Hindlimb muscle (tissue), 1 donor: Measurements from ENCODE around the gene NEK5. TPM values are rescaled to one million over a fixed set of nuclear protein-coding genes. Genes with fewer than 3 reads are reported as not detected.
"Not testable (repeated sequence)": the region's sequence is repeated elsewhere in the genome, so short reads cannot be mapped to it uniquely, and the experiment has no call there.

Experiments
- DNase-seq: peaks from one replicate; pipeline ENCODE4 v3.0.0-alpha.2; 2013
- polyA plus RNA-seq: library from polyadenylated mRNA; unstranded; fragments of 120-200 nt; gene quantifications from one replicate; pipeline ENCODE4 v1.2.1, GENCODE V29; 2013; ENCODE audit not compliant: insufficient read length

Gene NEK5
- polyA plus RNA-seq, 1 donor = 0.65 TPM

DNA sequence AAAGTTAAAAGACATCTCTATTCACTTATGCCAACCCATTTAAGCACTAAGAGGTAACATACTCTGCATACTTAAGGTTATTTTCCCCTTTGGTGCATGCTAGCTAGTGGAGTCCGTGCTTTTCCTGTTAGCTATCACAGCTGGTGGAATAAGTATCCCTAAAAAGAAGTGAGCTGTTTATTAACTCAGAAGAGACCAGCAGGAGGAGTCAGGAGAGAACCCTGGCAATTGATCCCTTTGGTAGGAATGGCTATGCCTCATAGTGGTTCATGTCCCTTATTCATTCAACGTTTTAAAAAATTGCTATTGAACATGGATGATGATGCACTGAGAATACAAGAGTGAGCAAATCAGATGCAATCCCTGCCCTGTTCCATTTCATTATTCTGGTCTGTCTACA, 12.4 kb upstream of the NEK5 start:
- DNase-seq = no peak

DNA sequence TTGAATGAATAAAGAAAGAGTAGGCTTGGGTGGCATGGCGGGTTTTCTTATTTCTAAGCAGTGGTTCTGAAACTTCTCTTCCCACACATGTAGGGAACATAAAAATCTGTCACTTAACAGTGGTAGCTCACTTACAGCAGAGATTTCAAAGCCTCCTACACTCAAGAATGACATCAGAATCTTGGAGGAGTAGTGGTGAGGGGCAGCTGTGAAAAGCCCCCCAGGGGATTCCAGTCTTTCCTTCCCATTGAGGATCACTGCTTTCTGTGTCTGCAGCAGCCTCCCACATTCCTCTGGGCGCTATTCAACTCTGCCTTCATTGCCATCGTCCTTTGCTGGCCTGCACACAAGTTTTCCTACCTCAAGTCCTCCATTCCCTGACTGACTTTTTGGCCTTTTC, 8.6 kb upstream of the NEK5 start:
- DNase-seq = no peak

GRCh38 chr13:52136763-52137162, 7.9 kb upstream of the NEK5 start:
- no peak for DNase-seq

DNA sequence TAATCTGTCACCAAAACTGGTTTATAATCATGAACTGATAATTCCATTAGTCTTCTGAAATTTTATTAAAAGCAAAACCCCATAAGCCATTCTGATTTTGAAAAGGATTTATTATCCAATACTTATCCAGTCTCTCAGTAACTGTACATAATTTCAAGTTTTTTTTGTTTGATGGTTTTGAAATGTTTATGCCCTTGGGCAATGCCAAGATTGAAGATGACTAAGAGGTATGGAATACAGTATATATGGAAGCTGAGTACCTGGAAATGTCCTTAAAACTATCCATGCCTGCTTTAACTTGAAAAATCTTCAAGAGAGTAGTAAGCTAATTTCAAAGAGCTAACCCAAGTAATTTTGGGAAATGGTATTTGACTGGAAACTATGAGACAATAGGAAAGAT, 1.8 kb upstream of the NEK5 start:
- DNase-seq = no peak

GRCh38 chr13:52127783-52128702, 830 bp downstream of the NEK5 start:
- peak; percentile 74 for DNase-seq

DNA sequence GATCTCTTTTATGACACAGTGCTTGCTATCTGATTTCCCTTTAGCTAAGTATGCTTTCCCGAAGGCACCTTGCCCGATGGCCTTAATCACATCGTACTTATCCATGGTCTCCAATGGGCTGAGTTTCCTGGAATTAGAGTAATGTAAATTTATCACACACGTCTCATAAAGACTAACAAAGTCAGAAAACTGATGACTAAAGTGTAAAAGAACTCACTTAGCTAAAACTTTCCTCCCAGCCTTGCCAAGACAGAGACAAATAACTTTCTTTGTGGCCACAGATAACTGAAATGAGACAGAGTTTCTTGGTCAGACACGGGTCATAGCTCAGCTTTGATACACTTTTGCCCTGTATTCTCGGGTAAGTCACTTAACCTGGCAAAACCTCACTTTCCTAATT, 1.5 kb downstream of the NEK5 start:
- DNase-seq = peak; percentile 29

DNA sequence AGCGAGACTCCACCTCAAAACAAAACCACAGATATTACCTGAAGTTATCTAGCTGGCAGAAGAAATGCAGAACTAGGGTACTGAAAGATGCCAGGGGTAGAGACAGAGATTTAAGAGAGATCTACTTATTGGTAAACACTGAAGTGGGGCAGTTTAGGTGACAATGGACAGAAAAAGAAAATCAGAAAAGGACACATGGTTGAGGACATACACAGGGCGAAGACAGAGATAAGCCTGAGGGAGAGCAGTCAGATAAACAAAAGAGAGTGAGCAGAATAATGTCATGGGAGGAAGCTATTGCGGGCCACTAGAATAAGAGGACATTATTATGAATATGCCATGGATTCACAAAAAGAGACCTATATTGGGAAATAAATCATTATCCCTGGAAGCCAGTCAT, 3.3 kb downstream of the NEK5 start:
- DNase-seq = no peak

DNA sequence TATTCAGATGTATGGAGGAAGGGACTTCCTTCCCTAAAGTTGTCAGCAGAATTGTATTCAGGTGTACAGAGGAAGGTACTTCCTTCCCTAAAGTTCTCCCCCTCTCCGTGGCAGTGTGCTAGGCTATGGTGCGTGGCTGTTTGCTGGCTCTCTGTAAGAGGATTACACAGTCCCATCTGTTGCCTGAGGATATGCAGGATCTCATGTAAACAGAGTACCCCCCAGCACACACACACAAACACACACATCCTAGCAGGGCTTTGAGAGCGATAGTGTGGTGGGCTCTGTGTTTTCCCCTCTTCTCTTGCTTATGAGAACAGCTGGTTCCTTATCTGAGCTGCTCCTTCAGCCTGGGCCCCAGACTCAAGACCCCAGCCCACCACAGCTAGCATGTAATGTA, 10.3 kb downstream of the NEK5 start:
- DNase-seq = no peak

- DNase-seq = no peak
Measured at GRCh38 chr13:52118095-52118494, 10.8 kb downstream of the NEK5 start.

DNA sequence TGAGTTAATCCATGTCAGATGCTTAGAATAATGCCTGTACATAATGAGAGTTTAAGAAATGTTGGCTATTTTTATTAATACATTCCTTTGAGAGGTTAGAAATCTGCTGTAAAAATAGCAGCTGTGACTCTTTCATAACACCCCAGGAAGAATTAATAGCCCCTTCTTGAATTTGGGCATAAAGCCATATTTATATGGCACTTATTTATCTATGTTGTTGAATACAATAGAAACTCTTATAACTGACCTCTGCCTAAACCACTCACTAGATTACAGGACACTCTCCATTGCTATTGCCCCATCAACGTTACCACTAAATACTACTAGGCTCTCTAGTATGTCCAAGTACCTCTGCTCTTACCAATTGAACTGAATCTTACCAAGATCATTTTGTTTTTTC, 16.3 kb downstream of the NEK5 start:
- no peak for DNase-seq

DNA sequence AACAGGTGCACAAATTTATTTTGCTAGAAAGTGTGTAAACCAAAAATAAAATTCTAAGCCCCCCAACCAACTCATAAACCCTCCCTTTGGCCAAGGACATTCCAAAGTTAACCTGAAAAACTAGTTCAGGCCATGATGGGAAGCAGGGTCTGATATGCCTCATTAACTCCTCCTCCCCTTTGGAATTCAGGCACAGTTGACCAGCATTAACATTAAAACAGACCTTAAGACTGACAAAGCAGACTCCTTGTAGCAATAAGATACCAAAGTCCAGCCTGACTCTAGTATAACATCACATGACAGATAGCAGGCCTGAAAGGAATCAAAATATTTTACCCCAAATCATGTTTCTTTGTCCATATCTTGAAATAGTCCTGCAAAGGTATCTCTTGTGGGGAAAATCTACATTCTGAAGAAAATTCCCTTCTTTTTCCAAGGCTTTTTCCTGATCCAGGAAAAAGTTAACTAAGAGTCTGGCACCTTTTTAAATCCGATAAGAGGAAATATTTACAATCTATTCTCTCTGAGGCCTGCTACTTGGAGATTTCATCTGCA, 19.7 kb downstream of the NEK5 start:
- DNase-seq = no peak

GRCh38 chr13:52105841-52106240, 23.0 kb downstream of the NEK5 start:
- no peak for DNase-seq

DNA sequence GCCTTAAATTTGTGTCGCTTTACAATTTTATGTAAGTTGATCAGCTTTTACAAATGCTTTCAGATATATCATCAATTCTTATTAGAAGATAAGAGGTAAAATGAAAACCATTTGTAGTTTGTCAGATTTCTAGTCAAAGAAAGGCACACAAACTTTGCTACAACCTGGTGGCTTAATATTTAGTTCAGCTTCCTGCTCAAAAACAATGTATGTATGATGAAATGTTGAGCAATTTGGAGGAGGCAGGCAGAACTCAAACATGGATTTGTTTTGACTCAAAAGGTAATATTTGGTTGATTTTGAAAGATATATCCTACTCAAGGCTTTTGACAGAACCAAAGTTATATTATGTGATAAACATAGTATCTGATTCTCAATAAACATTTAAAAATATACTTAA, 24.2 kb downstream of the NEK5 start:
- no peak for DNase-seq

DNA sequence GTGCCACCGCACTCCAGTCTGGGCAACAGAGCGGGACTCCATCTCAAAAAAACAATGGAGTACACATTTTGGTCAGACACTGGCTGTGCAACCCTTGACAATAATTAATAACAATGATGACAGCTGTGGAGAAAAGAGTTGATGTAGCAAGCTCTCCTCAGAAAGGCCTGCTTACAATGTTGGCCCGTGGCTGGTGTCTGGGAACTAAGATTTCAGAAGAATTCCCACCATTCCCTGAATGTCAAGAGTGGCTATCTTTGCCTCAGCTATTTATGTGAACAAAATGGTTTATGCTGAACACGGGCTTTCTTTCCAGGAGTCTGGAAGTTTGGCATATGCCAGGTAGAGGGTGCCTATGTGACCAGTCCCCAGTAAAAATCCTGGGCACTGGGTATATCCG, 25.5 kb downstream of the NEK5 start:
- no peak for DNase-seq

- DNase-seq = not testable (repeated sequence)
Measured at GRCh38 chr13:52102423-52102822, 26.4 kb downstream of the NEK5 start.

- DNase-seq = no peak
Measured at GRCh38 chr13:52097197-52097596, 31.7 kb downstream of the NEK5 start.

- DNase-seq = no peak
Measured at GRCh38 chr13:52096748-52097147, 32.1 kb downstream of the NEK5 start.

GRCh38 chr13:52096062-52096461, 32.8 kb downstream of the NEK5 start:
- DNase-seq = no peak

- no peak for DNase-seq
Measured at GRCh38 chr13:52092087-52092486, 36.8 kb downstream of the NEK5 start.

- DNase-seq = no peak
Measured at GRCh38 chr13:52091473-52091872, 37.4 kb downstream of the NEK5 start.

GRCh38 chr13:52085421-52085820, 43.5 kb downstream of the NEK5 start:
- no peak for DNase-seq

- not testable (repeated sequence) for DNase-seq
Measured at GRCh38 chr13:52084981-52085380, 43.9 kb downstream of the NEK5 start.

GRCh38 chr13:52082601-52083000, 46.3 kb downstream of the NEK5 start:
- no peak for DNase-seq

DNA sequence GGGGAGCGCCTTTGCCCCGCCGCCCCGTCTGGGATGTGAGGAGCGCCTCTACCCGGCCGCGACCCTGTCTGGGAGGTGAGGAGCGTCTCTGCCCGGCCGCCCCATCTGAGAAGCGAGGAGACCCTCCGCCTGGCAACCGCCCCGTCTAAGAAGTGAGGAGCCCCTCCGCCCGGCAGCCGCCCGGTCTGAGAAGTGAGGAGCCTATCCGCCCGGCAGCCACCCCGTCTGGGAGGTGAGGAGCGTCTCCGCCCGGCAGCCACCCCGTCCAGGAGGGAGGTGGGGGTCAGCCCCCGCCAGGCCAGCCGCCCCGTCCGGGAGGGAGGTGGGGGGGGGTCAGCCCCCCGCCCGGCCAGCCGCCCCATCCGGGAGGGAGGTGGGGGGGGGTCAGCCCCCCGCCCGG, 49.0 kb downstream of the NEK5 start:
- not testable (repeated sequence) for DNase-seq
